Kidney (tissue), 14 donors: ENCODE measurements around the gene NCF2. TPM values are rescaled to one million over a fixed set of nuclear protein-coding genes. Genes with fewer than 3 reads are reported as not detected.

ENCODE experiments used
- DNase-seq, 5 donors: peaks; one replicate each; pipeline ENCODE4 v3.0.0-alpha.2; 2013 to 2020
- FAIRE-seq: peaks from 2 replicates; lab custom pipeline; 2012; peaks lifted over from hg19 to GRCh38; lab: Jason Lieb, UNC
- H3K27ac ChIP-seq, 2 donors: one replicate each; pipeline ENCODE4 v1.7.0; 2013; ENCODE audit warnings: low read depth in 2 of 2, low read length in 2 of 2, inconsistent platforms in 1 of 2
- H3K27me3 ChIP-seq: one replicate; pipeline ENCODE4 v1.7.1; 2013; ENCODE audit warnings: low read length, inconsistent platforms; ENCODE audit not compliant: control insufficient read depth, insufficient read depth
- H3K36me3 ChIP-seq, 3 donors: one replicate each; pipeline versions ENCODE4 v1.7.0 to v1.7.1; 2013; ENCODE audit warnings: low read length in 3 of 3, control low read depth in 1 of 3, inconsistent platforms in 1 of 3; ENCODE audit not compliant: insufficient read depth in 3 of 3, control insufficient read depth in 2 of 3
- H3K4me1 ChIP-seq, 3 donors: one replicate each; pipeline versions ENCODE4 v1.7.0 to v1.7.1; 2013; ENCODE audit warnings: low read length in 3 of 3, inconsistent platforms in 1 of 3, low read depth in 1 of 3; ENCODE audit not compliant: control insufficient read depth in 2 of 3, insufficient read depth in 2 of 3
- H3K4me3 ChIP-seq, 3 donors: one replicate each; pipeline versions ENCODE4 v1.7.0 to v1.8.1; 2013; ENCODE audit warnings: low read length in 3 of 3, control low read depth in 1 of 3, inconsistent platforms in 1 of 3
- H3K9ac ChIP-seq, 3 donors: one replicate each; pipeline versions ENCODE4 v1.7.0 to v1.7.1; 2013; ENCODE audit warnings: low read length in 3 of 3, control low read depth in 1 of 3, inconsistent platforms in 1 of 3
- H3K9me3 ChIP-seq, 3 donors: one replicate each; pipeline versions ENCODE4 v1.7.0 to v1.7.1; 2013; ENCODE audit warnings: low read length in 3 of 3, control low read depth in 1 of 3, inconsistent platforms in 1 of 3; ENCODE audit not compliant: control insufficient read depth in 2 of 3, insufficient read depth in 1 of 3
- intact Hi-C: fragments of 100-400 bp; cut with DNase I; formaldehyde crosslinking; loops from one replicate; pipeline ENCODE4 v1.11.1; 2022
- polyA plus RNA-seq: library from polyadenylated mRNA; stranded (reverse); fragments of 350-450 nt; fragmentation: Illumina TruSeq; extraction: RNeasy Lipid Tissue Mini Kit (QIAGEN cat#74804); gene quantifications from one replicate; pipeline ENCODE4 v1.2.3, GENCODE V29; 2014; ENCODE audit warnings: low read depth, low replicate concordance; ENCODE audit not compliant: insufficient read depth
- total RNA-seq: library from RNA; stranded (reverse); fragmentation: NEBNext Ultra II Directional; extraction: Animal tissue kit (Norgen Biotek cat#: 25700); gene quantifications from one replicate; pipeline ENCODE4 v1.2.1, GENCODE V29; 2021
- TF ChIP-seq, protein P1 (sequence below): IDR thresholded peaks from 3 replicates; pipeline ENCODE4 v1.5.1; 2012; ENCODE audit warnings: mild to moderate bottlenecking, moderate library complexity, borderline replicate concordance; ENCODE audit not compliant: insufficient read depth; ENCODE audit errors: extremely low read depth
- donor health status: control.
- donor health status: control.
- donor health status: control.
- donor health status: control.
- donor health status: control.
- donor health status: DM: yes; HTN: yes; CAD: no.
- donor health status: Normal renal cell carcinoma (clear cell type).

The NCF2 gene
- total and polyA plus RNA-seq, 2 donors from 2014 or later = 2.5 to 16.7 TPM

DNA sequence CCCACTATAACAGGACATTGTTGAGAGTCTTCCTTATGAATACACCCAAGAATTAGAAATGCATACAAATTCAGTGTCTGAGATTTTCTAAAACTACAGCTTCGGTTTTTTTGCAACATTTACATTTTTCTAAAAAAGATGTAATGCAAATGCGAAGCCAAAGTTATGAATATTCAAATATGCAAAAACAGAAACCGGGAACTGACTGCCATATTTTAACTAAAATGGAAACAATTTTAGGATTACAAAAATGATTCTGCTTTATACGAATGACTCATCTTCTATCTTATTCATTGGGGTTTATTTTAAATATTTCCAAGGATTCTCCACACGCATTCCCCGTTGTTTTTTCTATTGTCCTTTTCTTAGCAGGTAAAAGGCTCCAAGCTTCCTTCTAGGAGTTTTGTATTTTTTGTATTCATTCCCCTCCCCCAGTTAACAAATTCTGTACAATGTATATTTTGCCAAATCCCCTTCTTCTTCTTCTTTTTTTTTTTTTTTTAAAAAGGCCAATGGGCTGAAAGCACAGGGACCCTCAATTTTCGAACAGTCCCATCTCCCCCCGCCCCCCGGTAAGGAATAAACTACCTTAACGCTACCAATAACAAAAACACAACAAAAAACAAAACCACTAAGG lies 44.3 kb upstream of the NCF2 start:
- H3K27me3 ChIP-seq = no peaks in the 10 kb centered on the region
- peak overlapping the region; percentile 38 to 74 (median 74) for H3K9ac ChIP-seq
- DNase-seq (peak in 1 of 5 donors; percentile 10), FAIRE-seq (no peak)
- intact Hi-C loops = no loop called here
- TF ChIP-seq, protein P1, sequence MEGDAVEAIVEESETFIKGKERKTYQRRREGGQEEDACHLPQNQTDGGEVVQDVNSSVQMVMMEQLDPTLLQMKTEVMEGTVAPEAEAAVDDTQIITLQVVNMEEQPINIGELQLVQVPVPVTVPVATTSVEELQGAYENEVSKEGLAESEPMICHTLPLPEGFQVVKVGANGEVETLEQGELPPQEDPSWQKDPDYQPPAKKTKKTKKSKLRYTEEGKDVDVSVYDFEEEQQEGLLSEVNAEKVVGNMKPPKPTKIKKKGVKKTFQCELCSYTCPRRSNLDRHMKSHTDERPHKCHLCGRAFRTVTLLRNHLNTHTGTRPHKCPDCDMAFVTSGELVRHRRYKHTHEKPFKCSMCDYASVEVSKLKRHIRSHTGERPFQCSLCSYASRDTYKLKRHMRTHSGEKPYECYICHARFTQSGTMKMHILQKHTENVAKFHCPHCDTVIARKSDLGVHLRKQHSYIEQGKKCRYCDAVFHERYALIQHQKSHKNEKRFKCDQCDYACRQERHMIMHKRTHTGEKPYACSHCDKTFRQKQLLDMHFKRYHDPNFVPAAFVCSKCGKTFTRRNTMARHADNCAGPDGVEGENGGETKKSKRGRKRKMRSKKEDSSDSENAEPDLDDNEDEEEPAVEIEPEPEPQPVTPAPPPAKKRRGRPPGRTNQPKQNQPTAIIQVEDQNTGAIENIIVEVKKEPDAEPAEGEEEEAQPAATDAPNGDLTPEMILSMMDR = no peak
- peaks cover 0 to 21% (median 4%) of the 10 kb centered on the region in 3 donors for H3K36me3 ChIP-seq
- no peaks in the 10 kb centered on the region for H3K9me3 ChIP-seq
- peaks cover 0 to 18% (median 8%) of the 10 kb centered on the region in 3 donors for H3K4me1 ChIP-seq
- H3K27ac ChIP-seq = peak overlapping the region; percentile 83 to 90
- peak overlapping the region; percentile 67 to 90 (median 85) for H3K4me3 ChIP-seq

DNA sequence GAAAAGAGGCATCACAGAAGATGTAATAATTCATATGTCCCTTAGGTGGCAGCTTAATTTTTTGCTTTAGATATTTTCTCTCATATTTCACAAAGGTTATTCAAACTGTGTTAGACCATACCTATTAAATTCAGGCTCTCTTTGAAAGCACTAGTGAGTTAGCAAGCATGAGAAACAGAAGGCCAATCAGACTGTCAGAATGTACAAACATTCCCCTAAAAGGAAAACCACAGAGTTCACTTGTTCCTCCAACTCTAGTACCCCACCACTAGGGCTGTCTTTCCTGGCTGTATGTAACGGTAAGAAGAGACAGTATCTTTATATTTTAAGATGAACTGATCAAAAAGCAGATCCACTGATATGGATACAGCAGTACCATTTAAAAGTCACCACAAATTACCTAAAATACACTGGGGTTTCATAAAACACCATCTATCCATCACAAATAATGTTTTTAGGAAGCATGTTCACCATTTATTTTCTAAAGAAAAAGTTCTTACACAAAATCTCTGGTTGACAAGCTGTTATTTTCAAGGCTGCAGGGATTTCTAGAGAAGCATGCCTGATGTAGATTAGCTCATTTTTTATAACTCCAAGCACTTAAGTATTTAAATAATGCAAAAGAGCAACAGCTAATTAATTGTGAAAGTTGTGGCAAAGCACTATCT lies 43.6 kb upstream of the NCF2 start:
- Histone ChIP-seq H3K27me3 (no peaks in the 10 kb centered on the region), H3K36me3 (peaks cover 0 to 27% (median 8%) of the 10 kb centered on the region in 3 donors), H3K9me3 (no peaks in the 10 kb centered on the region), H3K27ac (no peak overlapping the region), H3K9ac (peak overlapping the region in 2 of 3 donors; percentile 4 to 39), H3K4me1 (peaks cover 0 to 18% (median 8%) of the 10 kb centered on the region in 3 donors), H3K4me3 (peak overlapping the region; percentile 31 to 90 (median 67))
- FAIRE-seq = no peak
- TF ChIP-seq, protein P1 = peak; percentile 19
- intact Hi-C loops = no loop called here
- DNase-seq = peak in 2 of 5 donors; percentile 70 to 83

DNA sequence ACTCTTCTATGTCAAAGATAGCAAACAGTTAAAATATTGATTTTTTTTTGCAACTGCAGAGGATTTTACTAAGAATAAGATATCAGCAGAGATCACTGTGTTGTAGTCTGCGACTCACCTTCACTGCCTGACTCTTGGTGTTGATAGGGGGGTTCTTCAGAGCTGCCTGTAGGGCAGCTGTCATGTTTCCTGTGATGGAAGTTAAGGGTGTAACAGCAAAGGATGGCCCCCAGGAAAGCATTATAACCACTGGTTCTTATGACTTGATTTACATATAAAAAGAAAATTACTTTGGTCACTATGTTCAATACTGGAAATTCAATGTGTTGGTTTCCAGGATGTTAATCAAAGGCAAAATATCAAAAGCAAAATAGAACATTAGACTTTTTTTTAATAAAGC lies 42.7 kb upstream of the NCF2 start:
- Histone ChIP-seq H3K9ac (peak overlapping the region in 1 of 3 donors; percentile 14), H3K9me3 (no peaks in the 10 kb centered on the region), H3K27ac (peak overlapping the region in 1 of 2 donors; percentile 10), H3K4me1 (peaks cover 0 to 18% (median 8%) of the 10 kb centered on the region in 3 donors), H3K36me3 (peaks cover 0 to 29% (median 10%) of the 10 kb centered on the region in 3 donors), H3K27me3 (no peaks in the 10 kb centered on the region), H3K4me3 (peak overlapping the region in 2 of 3 donors; percentile 28 to 90)
- FAIRE-seq (no peak), DNase-seq (no peak)
- intact Hi-C loops = no loop called here
- TF ChIP-seq, protein P1 = no peak
